Measurements from ENCODE around the gene MYPN.

DNA sequence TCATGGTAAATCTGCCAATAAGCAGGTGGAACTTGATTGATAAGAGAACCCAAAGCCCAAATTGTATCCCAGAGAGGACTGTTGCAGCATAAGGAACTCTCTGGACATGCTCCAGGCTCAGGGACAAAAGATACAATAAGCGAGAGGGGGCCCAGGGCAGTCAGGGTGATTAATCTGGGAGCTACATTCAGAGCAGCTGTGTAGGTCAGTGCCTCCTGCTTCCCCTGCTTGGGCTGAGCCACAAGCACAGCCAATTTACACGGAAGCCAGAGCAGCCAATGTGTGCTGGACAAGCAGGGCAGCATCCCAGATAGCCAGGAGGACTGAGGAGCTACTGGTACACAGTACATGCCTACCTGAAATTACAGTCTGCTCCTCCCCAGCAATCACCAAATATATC is 24.2 kb downstream of the MYPN start:
- TF ChIP-seq SP1 (IDR thresholded peaks at IDR 0.05) = no peak
- no peak for TF ChIP-seq FOXM1 (IDR thresholded peaks at IDR 0.05; ENCODE audit: borderline replicate concordance)

Data from HEK293T (cell line).